ENCODE results near the gene PRG3. TPM values are rescaled to one million over a fixed set of nuclear protein-coding genes. Genes with fewer than 3 reads are reported as not detected.

The PRG3 gene
- total and polyA plus RNA-seq, 2 of the 4 experiments (the other 2 are of a cell fraction) = not detected

GRCh38 chr11:57410287-57410686, 29.3 kb upstream of the PRG3 start:
- Histone ChIP-seq H4K8ac (ENCODE audit: low read depth in 2 of 2, low read length in 2 of 2) (no peak overlapping the region), H3K18ac (ENCODE audit: low read depth, low read length) (no peak overlapping the region), H3K9me1 (ENCODE audit: insufficient read depth, low read length) (no peaks in the 10 kb centered on the region; the same call in 1 of the 2 replicates), H3K4me3 (ENCODE audit: insufficient read depth, low read depth, low read length) (no peak overlapping the region), H2BK15ac (ENCODE audit: low read depth, low read length) (no peak overlapping the region), H3K23ac (ENCODE audit: low read depth, low read length) (no peak overlapping the region), H2BK5ac (ENCODE audit: low read depth, low read length, poor library complexity, severe bottlenecking) (no peak overlapping the region), H3K27ac (ENCODE audit: insufficient read depth, low read length) (no peak overlapping the region), H2BK20ac (ENCODE audit: low read depth, low read length) (no peak overlapping the region), H4K91ac (ENCODE audit: insufficient read depth, low read depth, low read length) (no peak overlapping the region), H4K5ac (ENCODE audit: low read depth, low read length) (no peak overlapping the region), H2AK5ac (ENCODE audit: low read depth, low read length) (no peak overlapping the region), H2BK120ac (ENCODE audit: low read depth, low read length) (no peak overlapping the region), H3K27me3 (ENCODE audit: control insufficient read depth, insufficient read depth, low read length) (no peaks in the 10 kb centered on the region), H3K9me3 (ENCODE audit: control insufficient read depth, insufficient read depth, low read length) (no peaks in the 10 kb centered on the region), H3K56ac (ENCODE audit: extremely low read depth, insufficient read depth, low read length) (no peak overlapping the region), H3K79me1 (ENCODE audit: low read depth in 1 of 2, low read length in 2 of 2) (no peaks in the 10 kb centered on the region), H3K4me2 (ENCODE audit: low read depth, low read length) (no peak overlapping the region), H3K9ac (ENCODE audit: low read depth, low read length) (no peak overlapping the region), H4K20me1 (ENCODE audit: insufficient read depth, low read length) (no peaks in the 10 kb centered on the region), H3K4ac (ENCODE audit: low read depth, low read length) (no peak overlapping the region), H3K4me1 (ENCODE audit: control insufficient read depth, insufficient read depth, low read length) (peaks cover 3% of the 10 kb centered on the region; the same call in 1 of the 2 replicates), H2AK9ac (replicated peaks; ENCODE audit: low read depth, low read length, poor library complexity) (no peak overlapping the region), H3K36me3 (ENCODE audit: control insufficient read depth, insufficient read depth, low read length) (peaks cover 32% of the 10 kb centered on the region), H2AFZ (replicated peaks; ENCODE audit: low read length, poor library complexity) (no peak overlapping the region), H3K14ac (replicated peaks; ENCODE audit: low read depth, low read length) (no peak overlapping the region)
- intact Hi-C loops (cut with micrococcal nuclease) = no loop called here
- in situ Hi-C loops (cut with MboI; ENCODE audit: low sequenced_read_pairs) = no loop called here
- ChIA-PET CTCF (no interaction called here), POLR2A (ENCODE audit: unreplicated experiment) (interaction anchor here (0.6 kb wide), 1 partner anchor 99 kb away, joined by 7 read pairs; no protein-coding TSS in a partner anchor)
- dilution Hi-C loops (cut with HindIII; ENCODE audit: low sequenced_read_pairs, unreplicated experiment) = no loop called here
- ATAC-seq (ENCODE audit: low read depth) (peak; percentile 91), DNase-seq (peak; percentile 96)
- BruUV-seq (replicated peaks) = no TSS peak
- TF ChIP-seq CEBPB (IDR thresholded peaks at IDR 0.05; ENCODE audit: low read depth, low read length) (peak; percentile 75), MAFK (IDR thresholded peaks at IDR 0.05; ENCODE audit: low read depth, low read length) (no peak), RAD21 (IDR thresholded peaks at IDR 0.05; ENCODE audit: low read length) (no peak), MAZ (IDR thresholded peaks at IDR 0.05; ENCODE audit: borderline replicate concordance, low read depth, low read length) (peak; percentile 54; the same call in 1 of the 2 replicates), SMC3 (IDR thresholded peaks at IDR 0.05; ENCODE audit: low read depth, low read length) (no peak), FOS (IDR thresholded peaks at IDR 0.05; ENCODE audit: low read depth, low read length) (peak; percentile 51; the same call in 1 of the 2 replicates), BHLHE40 (IDR thresholded peaks at IDR 0.05; ENCODE audit: low read depth, low read length) (no peak), RCOR1 (IDR thresholded peaks at IDR 0.05; ENCODE audit: insufficient replicate concordance, low read length) (peak; percentile 67), POLR2A (IDR thresholded peaks at IDR 0.05; ENCODE audit: low read depth, low read length) (no peak)

Measured in IMR-90 (cell line).